Stimulated activated CD4-positive, alpha-beta T cell treated with anti-CD3 and anti-CD28 coated beads, TNF-alpha, amount 100 ng/mL, for 24 hours (primary cell): ENCODE results near the gene CCDC88C.

ENCODE experiments used
- DNase-seq, 3 experiments: peaks; one replicate each; pipeline ENCODE4 v3.0.0-alpha.2; 2020; ENCODE audit warnings: low read depth in 3 of 3

CCDC88C gene

DNA sequence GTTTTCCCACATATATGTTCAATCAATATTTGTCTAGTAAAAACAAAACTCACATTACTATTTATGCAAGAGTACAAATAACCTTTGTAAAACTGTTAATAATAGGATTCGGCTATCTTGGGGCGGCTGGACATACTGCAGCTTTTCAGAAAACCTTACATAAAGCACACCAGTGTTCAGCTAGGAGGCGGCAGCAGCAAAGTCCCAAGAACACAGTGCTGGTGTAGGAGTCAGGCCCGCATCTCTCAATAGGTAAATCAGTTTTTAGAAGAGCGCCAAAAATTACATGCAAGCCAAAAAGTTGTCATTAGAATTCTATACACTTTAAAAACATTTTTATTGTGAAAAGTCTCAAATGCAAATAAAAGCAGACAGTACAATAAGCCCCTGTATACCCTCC, 37.5 kb downstream of the CCDC88C start:
- no peak for DNase-seq

DNA sequence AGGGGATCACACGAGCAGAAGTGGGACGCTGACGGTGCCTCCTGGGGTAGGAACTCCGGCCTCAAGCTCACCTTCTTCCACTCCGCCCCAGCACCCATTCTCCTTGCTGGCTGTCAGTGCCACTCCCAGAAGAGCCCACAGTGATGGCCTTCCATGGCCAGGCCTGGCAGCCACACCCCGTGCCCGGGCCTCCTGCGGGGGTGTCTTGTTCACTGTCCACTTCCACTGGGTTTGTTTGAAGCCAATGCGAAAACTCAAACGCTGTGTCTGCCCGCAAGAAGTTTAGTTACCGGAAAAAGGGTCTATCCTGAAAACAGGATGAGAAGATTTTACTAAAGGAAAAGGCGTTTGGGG, 38.1 kb downstream of the CCDC88C start:
- no peak for DNase-seq

DNA sequence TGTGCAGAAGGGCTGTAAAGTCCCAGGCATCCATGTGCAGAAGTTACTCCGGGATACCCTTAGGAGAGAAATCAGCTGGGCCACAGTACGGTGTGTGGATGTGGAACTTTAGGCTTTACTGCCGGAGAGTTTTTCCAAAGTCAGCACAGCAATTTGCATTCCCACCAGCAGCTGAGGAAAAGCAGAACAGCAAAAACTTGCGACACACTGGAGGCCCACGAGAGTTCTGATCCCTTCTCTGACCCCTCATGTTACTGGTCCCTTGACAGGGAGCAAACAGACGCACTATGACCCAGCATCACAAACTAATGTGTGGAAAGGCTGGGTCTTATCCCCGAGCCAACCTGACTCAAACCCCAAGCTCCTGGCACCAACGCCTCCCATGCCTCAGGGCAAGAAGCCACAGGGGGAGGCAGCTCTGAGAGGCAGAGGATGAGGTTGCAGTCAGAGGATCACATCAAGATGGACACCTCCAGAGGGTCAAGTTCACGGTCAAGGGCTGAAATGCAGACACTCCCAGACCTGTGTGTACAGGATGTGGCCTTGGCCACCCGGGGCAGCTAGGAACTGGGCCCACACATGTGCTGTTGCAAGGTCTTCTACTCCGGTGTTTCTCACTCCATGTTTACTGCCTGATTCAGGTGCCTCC, 38.6 kb downstream of the CCDC88C start:
- DNase-seq: no peak

DNA sequence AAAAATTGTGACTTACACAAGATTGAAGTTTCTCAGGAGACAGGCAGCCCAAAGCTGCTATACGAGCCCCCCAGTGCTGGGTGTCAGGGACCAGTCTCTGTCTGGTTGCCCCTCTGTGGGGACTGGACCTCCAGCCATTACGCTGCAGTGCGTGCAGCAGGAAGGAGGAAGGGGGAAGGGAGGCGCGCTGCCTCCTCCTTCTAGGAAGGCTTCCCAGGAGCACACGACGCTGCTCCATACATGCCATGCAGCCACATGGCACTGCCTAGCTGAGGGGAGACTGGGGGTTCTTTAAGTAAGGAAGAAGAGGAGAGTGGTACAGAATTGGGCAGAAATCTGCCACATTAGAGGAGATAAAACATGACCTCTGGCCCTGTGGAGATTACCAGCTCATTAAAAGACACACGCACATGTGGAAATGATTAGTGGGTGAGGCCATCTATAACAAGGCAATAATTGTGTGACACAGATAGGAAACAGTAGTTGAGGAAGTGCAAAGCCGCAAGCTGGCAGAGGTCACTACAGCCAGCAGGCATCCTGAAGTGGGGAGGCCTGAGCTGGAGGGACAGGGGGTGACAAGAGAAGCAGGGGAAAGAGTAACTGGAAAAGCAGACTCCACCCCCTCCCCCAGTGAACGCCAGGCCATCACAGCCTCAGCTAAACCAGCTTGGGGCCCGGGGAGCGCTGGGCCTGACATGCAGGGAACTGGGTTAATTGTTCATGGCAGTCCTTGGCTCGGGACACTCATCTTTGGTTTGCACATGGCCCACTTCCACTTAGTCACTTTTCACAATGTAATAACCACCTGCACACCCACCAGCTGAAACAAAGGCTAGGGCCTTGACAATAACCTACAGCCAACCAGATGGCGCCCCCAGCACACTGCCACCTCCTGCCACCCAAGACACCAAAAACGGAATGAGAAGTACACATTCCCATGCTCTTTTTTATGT, 39.6 kb downstream of the CCDC88C start:
- peak in 2 of 3 experiments; percentile 43 to 44 for DNase-seq

DNA sequence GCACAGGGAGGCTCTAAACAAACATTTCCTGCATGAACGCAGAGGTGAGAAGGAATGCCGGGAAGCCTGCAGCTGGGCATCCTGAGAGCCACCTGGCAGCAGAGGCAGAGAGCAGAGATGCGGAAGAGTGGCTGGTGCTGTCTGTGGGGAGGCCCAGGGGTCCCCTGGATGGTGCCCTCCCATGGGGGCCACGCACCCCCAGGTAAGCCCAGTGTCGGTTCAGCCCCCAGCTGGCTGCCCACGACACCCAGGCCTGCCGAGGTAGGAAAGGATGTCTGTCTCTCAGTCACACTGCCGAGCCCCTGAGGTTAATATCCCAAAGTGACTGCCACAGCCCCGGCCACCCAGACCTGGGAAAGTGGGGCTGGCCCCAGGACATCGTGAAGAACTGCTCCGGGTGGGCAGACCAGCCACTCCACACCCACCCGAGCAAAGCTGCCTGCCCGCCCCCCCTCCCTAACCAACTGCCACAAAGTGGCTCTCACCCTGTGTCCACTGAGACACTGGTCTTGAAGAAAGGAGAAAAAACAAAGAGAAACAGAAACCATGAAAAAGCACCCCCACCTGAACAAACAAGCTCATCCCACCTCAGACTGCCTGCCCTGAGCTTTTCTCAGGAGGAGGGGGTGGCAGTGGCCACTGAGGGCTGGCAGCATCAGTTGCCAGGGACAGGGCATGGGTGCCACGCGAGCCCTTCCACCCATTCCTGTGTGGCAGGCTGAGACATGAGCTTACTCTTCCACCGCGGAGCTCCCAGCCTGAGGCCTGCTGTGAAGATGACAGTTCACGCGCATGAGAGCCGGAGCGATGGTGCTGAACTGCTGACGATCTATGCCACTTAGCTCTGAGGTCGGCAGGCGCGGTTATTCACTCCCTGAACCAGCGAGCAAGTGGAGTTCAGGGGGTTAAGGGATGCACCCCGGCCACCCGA, 40.8 kb downstream of the CCDC88C start:
- no peak for DNase-seq

DNA sequence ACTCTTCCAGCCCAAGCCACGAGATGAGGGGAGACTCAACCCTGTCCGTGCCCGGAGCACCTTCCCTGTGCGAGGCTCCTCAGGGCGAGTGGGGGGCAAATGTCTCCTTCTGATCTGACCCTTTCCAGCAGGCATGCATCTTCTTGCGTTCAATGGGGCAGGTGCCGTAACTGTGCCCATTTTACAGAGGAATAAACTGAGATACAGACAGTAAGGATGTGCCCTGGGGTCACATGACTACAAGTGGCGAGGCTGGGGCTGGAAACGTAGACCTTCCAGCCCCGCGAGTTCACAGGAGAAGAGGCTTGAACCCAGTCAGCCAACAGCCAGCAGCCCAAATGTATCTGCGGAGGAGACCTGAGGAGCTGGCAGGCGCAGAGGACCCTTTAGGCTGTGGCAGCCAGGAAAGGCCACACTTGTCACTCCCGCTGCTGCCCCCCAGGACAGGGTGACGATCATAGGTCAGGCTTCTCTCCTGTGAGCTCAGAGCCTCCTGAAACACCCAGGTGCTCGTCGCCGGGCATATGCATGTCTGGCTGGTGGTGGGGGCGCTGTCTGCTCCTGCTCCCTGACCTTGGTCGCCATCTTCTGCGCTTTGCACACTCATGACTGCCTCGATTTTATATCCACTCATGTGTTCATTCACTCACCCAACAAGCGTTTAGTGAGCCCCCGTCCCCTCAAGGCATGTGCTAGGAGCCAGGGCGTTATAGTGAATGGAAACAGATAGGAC, 41.7 kb downstream of the CCDC88C start:
- DNase-seq: no peak

DNA sequence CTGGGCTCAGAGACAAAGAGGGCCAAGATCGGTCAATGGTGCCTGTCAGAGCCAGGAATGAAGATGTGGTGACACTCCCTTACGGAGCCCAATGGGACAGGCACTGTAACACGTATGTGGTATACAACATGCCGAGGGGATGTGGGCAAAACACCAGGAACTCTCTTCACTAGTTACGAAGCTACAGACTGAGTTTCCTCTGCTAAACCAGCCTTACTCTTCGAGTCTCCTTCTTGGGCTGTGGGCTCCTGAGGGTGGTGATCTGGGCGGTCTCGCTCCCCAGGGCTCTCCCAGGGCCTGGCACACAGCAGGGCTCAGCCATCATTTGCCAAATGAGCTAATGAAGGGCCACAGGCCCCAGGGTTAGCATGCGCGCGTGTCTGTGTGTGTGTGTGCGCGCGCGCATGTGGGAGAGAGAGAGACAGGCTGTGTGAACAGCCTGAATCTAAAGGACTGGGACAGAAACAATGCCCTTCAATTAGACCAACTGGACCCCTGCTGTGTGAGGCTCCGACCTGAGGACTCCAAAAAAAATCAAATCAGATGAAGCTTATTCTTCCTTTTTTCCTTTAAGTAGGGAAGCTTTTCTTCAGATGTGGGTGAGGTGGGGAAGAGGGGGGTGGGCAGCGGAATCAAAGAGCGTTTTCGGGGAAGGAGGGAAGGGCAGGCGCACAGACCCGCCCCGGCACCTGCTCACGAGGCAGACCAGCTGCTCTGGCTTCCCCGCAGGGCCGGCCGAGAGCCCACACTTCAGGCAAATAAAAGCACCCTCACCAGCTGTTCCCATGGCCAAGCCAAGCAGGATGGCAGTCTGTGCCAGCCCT, 42.5 kb downstream of the CCDC88C start:
- no peak for DNase-seq

DNA sequence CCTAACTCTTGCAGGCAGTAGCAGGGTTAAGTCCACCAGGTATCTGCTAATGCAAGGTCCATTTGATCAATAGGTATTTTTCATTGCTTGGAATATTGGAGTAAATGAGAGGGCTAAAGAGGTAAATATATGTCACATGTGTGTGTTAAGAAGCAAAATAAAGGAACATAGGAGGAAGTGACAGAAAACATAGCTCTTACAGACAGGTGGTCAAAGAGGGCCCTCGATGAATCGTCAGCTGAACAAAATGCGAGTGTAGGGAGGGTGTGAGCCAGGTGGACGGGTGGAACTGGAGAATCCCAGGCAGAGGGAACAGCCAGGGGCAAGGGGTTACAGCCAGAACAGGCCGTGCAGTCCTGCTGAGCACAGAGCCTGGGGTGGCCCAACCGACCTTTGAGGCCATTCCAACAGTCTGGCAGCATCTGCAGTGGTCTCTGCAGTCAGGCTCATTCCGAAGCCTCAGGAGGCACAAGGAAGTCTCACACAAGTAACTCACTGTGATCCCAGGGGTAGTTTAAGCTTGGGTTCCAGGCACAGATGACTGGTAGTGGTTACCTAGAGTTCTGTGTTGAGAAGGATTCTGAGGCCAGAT, 43.2 kb downstream of the CCDC88C start:
- DNase-seq: no peak

DNA sequence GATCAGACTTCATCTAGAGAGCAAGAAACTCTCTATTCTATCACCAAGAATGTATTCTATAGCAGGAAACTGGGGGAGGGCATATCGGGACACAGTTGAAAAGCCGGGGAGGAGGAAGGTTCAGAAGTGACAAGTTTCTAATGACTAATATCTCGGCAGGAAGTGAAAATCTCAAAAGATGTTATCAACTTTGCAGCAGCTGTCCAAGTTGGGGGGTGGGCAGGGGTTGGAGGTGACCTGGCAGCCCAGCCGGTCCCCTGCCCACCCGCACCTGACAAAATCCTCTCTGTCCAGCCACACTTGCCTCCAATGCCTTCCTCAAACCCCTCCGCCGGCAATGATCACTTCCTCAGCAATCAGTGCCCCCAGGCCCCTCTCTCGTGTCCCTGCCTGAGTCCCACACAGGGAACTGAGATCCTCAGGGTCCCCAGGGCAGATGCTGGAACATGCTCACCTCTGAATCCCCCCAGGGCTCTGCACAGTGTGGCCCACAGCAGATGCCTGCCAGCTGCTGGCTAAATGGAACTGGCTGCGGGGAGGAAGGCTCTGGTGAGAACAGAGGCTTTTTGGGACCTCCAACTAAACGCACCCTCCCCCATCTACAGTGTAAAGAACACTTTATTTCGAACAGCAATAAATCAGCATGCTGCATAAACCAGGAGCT, 43.9 kb downstream of the CCDC88C start:
- DNase-seq: peak in 2 of 3 experiments; percentile 47 to 54

DNA sequence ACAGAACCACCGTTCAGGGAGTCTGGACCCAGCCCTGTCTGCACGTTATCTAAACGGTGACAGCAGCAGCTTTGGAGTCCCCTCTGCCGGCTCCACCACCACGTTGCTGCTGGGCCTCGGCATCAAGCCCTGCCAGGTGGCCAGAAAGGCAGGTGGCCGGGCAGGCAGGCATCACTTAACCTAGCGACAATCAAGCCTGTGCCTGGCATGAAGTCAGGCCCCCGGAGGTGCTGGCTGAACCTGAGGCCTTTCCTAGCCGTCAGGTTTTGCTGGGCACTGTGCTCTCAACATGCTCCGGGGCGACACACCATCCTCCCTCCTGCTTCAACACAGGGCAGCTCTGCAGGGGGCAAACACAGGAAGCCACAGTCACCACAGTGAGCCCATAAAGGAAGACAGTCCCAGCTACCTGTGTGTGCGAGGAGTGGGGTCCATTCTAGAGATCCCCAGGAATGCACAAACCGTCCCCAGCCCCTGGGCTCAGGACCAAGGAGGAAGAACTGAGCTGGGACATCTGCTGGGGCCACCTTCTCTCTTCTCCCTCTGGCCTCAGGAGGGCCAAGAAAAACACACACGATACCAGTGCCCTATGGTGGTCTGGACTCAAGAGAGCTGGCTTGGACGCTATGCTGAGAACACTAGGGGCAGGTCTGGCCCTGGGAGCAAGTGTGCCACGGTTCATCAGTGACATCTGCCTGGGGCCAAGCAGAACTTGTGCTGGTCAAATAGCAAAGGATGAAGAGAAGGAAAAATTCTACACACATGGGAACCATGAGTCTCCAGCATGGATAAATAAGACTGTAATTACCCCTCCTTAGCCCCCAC, 44.7 kb downstream of the CCDC88C start:
- DNase-seq: no peak

DNA sequence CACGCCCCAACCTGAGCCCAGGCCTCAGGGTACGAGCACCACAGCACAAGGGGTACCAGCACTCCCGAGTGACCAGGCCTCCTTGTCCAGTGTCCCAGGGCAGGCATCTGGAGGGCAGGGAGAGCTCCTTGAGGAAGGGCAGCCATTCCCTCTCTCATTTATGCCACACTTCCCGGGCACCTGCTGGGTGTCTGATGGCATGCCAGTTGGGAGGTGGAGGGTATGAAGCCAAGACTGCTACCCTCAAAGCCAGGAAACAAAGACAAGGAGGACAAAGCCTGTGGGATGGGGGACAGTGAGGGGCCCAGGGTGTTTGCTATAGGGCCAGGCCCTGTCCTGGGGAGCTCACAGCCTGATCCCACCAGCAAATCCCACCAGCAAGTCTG, 45.6 kb downstream of the CCDC88C start:
- DNase-seq: no peak

DNA sequence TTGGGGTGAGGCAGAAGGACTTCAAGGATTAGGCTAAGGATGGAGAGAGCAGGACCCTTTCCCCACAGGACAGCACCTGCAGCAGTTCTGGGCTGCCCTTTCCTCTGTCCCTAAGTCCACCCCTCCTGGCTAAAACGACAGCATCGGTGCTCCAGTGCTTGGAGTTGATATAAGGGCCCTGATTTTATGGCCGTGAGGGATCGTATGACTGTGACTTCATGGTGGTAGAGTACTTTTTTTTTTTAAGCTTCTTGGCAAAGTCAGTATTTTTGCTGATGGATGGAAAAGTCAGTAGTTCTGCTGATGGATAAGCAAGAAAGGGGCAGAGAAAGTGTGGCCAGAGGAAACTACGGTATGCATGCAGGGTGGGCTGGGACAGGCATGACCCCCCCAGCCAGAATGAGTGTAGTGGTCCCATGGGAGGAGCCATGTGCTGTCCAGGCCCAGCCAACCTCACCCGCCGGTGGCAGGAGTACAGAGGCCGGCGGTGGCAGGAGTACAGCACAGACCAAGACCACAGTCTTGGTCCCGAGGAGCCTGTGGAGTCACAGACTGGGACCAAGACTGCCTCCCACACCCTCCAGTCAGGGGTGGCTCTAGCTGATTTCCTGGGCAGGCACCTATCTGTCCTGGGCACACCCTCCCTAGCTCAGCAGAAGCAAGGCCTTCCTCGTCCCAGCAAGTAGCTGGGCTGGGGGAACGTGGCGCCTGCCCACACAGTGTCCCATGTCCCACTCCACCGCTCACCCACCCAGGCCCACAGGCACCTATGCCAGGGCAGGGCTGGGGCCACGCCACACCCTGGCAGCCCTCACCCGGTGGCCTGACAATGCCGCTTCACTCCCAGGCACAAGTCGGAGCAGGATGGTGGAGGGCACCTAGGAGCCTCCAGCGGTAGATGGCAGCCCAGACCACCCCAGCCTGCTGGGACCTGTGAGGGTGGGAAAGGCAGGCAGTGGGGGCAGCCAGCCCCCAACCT, 46.3 kb downstream of the CCDC88C start:
- DNase-seq: no peak

DNA sequence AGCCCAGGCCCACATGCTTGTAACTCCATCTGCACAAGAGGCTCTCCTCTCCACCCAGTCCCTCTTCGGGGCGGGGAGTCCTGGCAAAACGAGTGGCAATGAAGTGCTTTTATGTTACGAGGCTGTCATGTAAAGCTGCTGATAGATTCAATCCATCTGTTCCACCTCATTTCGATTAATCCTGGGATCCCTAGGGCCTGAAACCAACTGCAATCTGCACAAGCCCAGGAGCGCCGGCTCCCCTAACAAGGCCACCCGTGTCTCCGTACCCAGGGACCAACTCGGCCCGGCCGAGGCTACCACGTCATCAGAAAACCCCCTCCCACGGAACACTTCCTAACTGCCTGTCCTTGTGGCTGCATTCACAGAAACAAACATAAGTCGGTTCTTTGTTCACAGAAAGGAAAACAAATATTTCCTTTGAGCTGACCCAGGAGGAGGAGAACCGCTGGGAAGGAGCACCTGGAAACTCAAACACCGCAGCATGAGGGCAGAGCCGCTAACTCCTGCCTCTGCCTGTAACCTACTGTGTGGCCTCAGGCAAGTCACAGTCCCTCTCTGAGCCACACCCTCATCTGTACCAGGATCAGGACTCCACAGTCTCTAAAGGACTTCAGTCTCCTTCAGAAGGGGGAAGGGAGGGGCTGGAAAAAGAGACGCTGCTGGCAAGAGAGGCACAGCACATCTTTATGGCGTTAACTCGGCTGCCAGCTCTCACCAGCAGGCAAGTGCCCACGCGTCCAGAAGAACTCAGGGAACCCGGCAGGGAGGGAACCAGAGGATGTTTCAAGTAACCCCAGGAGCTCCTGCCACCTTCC, 47.8 kb downstream of the CCDC88C start:
- peak in 1 of 3 experiments; percentile 46 for DNase-seq

DNA sequence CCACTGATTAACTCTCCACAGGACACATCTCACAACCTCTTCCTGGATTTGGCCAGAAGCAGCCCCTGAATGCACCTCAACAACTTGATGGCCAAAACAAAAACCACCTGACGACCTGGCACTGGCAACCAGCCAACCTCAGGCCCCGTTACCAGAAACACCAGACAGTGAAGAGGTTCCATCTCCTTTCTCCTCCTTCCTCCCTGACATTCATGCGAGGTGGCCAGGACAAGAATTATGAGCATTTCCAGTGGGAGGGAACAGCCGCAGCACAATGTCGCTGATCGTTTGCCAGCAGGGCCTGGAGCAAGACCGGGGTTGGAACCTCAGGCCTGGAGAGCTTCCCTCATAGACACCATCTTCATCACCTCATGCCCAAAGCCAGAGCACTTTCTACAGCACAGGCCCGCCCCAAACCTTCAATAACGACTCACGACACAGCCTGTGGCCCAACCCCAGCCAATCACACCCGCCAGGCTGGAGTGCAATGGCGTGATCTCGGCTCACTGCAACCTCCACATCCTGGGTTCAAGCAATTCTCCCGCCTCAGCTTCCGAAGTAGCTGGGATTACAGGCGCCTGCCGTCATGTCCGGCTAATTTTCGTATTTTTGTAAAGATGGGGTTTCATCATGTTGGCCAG, 48.7 kb downstream of the CCDC88C start:
- no peak for DNase-seq

DNA sequence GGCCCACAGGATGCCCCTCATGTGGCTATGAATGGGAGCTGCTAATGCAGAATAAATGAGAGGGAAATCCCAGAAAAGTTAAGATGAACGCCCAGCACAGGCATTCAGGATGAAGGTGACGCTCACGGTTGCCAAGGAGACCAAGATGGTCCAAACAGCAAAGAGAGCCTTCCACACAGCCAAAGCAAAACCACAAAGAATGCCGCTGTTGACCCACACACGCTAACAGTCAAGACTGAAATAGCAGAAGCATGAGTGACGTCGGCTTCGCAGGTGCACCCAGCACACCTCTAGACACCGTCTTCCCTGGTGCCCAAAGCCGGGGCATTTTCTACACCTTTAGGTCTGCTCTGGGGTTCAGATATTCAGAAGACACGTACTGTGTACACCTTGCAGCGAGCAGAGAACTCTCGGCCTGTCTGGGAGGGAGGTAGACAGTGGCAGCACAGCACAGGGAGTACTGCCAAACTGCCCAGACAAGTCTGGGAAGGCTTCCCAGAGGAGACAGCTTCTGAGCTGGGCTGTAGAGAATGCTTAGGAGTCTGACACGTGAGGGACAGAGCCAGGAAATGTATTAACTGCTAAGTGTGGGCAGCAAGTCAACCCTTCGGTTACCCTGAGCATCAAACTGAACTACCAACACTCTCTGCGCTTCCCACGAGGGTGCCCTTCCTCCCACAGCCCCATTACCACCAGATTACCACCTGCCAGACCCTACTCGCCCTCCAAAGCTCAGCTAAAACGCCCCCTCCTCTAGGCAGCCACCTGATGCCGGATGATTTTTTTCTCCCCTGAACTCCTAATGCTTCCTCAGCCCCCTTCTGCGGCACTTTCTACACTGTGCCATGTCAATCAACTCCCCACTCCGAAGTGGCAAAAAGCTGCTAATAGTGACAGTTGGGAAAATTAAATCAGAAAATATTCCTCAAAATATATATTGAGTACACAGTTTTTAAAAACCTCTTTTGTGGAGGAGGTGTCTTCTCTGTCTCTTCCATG, 50.1 kb downstream of the CCDC88C start:
- peak in 2 of 3 experiments; percentile 43 to 50 for DNase-seq
